HG03108 (cell line): ENCODE measurements around the gene LRRC25.
A peak's percentile ranks its signal among the peaks of the same experiment; 100 is the strongest.
"Not testable (repeated sequence)": the region's sequence is repeated elsewhere in the genome, so short reads cannot be mapped to it uniquely, and the experiment has no call there.

Experiments used
- ATAC-seq: cut with Tn5 transposase; IDR thresholded peaks from one replicate; pipeline ENCODE4 v1.9.1; 2021; ENCODE audit warnings: moderate library complexity; ENCODE audit not compliant: unreplicated experiment

Gene LRRC25

DNA sequence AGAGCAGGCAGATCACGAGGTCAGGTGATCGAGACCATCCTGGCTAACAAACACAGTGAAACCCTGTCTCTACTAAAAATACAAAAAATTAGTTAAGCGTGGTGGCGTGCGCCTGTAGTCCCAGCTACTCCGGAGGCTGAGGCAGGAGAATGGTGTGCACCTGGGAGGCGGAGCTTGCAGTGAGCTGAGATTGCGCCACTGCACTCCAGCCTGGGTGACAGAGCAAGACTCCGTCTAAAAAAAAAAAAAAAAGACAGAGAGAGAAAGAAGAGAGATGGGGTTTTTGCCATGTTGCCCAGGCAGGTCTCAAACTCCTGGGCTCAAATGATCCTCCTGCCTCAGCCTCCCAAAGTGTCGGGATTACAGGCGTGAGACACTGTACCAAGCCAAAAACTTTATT is 8.3 kb upstream of the LRRC25 start:
- ATAC-seq: not testable (repeated sequence)

- ATAC-seq: not testable (repeated sequence)
Measured at GRCh38 chr19:18402455-18403248, 5.2 kb upstream of the LRRC25 start.

DNA sequence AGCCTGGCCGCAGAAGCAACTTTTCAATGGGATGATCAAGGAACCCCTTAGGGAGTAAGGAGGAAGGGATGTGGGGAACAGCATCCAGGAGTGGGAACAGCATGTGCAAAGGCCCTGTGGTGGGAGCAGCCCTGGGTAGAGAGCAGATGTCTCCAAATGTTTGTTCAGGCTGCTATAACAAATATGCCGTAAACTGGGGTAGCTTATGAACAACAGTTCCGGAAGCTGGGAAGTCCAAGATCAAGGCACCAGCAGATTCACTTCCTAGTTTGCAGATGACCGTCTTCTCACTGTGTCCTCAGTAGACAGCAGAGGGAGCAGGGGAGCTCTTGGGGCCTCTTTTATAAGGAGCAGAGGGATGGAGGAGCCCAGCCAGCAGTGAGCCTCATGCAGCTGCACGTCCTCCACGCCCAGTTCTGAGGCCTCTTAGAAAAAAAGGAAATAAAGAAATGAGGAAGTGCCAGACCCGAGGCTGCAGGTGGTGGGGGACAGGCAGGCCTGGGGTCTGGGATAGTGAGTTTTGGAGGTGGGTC is 4.2 kb upstream of the LRRC25 start:
- ATAC-seq: peak; percentile 53

DNA sequence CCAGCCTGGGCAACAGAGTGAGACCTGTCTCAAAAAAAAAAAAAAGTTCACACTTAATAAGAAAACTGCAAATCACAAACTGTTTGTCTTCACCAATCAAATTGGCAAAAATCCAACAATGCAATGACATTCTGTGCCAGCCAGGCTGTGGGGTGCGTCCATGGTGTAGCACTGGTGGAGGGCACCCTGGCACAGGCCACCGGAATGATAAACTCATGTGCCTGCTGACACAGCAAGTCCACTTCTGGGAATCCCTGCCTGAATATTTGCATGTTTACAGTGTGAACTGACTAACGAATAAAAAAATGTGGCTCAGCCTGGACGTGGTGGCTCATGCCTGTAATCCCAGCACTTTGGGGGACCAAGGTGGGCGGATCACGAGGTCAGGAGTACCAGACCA is 1.6 kb upstream of the LRRC25 start:
- no peak for ATAC-seq

DNA sequence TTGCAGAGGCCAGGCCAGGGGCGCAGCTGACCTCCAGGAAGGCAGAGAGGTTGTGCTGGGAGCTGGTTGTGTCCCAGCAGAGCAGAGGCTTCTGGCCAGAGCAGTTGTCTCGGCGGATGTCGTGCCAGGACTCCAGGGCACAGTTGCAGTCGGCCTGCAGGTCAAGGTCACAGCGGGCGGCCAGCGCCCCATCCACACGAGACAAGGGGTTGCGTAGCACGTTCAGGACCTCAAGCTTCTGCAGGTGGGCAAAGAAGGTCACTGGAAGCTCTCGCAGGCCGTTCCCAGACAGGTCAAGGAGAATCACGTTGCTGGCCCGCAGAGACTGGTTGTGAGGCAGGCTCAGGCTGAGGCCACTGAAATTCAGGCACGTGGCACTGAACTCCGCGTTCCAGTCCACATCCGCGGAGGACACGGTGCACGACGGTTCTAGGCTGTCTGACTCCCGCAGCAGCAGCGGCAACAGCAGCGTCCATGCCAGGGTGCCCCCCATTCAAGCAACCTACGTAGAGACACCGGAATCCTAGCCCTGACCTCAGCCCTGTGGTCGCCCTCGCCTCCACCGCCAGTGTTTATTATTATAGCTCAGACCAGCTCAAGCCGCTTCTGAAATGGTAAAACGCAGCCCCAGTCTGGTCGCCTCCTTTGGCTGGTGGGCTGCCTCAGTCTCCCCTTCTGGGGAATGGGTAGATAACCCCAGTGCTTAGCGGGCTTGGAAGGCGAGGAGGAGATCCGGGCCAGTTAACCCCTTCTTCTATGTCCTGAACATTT is 766 bp downstream of the LRRC25 start:
- no peak for ATAC-seq

- no peak for ATAC-seq
Measured at GRCh38 chr19:18393836-18394235, 3.6 kb downstream of the LRRC25 start.

DNA sequence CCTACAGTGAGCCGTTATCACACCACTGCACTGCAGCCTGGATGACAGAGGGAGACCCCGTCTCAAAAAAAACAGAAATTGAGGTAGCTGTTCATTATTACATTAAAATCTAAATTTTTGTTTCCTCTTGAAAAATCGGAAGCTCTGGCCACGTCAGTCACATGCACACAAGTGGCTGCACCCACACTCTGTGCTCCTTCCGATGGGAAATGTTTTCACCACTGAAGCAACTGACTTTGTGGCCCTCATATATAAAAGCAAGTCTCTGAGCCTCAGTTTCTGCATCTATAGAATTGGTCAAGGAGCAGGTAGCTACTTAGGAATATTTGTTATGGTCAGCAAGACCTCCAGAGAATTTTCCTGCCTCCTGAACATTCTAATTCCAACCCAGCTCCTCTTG is 4.5 kb downstream of the LRRC25 start:
- no peak for ATAC-seq

GRCh38 chr19:18392417-18392816 is 5.0 kb downstream of the LRRC25 start:
- no peak for ATAC-seq

- ATAC-seq: no peak
Measured at GRCh38 chr19:18391509-18392075, 5.8 kb downstream of the LRRC25 start.

GRCh38 chr19:18390065-18390907 is 7.1 kb downstream of the LRRC25 start:
- no peak for ATAC-seq

DNA sequence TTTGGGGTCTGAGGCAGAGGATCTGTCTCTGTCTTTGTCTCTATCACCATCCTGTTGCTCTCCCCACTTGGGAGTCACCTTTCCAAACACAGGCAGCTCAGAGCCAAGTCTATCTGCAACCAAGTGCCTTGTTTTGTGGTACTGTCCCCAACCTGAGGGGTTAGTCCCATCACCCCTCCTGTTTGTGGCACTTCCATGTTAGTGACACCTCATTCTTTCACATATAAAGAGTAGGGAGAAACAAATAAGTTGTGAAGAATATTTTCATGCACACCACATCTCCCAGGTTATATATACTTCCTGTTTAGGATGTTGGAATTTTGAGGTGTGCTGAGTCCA is 7.7 kb downstream of the LRRC25 start:
- no peak for ATAC-seq

DNA sequence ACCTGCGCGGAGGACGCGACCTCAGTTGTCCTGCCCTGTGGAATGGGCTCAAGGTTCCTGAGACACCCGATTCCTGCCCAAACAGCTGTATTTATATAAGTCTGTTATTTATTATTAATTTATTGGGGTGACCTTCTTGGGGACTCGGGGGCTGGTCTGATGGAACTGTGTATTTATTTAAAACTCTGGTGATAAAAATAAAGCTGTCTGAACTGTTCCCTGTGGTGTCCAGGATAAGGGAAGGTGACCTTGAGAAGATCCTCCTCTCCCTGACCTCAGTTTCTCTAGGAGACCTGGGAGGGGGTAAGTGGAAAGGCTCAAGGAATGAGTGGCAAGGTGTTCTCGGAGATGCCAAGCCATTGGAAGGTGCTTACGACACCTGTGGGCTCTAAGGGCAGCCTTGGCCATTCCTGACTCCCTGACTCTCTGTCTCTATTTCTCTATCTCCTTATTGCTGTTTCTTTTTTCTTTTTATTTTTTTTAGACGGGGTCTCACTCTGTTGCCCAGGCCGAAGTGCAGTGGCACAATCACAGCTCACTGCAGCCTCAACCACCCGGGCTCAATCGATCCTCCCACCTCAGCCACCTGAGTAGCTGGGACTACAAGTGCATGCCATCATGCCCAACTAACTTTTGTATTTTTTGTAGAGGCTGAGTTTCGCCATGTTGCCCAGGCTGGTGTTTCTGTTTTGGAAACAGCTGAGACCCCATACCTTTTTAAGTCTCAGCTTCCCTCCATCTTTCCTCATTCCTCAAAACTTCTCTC is 8.3 kb downstream of the LRRC25 start:
- ATAC-seq: no peak

DNA sequence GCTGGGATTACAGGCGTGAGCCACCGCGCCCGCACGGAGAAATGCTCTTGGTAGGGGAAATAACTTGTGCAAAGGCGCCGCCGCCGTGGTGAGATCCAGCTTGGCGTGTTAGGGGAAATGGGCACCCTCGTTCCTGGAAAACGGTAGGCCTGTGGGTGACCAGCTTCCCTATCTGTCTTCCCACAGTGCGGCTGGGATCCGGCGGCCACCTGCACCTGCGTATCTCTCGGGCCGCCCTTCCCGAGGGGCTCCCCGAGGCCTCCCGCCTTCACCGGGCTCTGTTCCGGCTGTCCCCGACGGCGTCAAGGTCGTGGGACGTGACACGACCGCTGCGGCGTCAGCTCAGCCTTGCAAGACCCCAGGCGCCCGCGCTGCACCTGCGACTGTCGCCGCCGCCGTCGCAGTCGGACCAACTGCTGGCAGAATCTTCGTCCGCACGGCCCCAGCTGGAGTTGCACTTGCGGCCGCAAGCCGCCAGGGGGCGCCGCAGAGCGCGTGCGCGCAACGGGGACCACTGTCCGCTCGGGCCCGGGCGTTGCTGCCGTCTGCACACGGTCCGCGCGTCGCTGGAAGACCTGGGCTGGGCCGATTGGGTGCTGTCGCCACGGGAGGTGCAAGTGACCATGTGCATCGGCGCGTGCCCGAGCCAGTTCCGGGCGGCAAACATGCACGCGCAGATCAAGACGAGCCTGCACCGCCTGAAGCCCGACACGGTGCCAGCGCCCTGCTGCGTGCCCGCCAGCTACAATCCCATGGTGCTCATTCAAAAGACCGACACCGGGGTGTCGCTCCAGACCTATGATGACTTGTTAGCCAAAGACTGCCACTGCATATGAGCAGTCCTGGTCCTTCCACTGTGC is 9.1 kb downstream of the LRRC25 start:
- ATAC-seq: peak; percentile 65

GRCh38 chr19:18386543-18387271 is 10.7 kb downstream of the LRRC25 start:
- ATAC-seq: no peak

- no peak for ATAC-seq
Measured at GRCh38 chr19:18385675-18386542, 11.5 kb downstream of the LRRC25 start, which contains the start of gene GDF15. Gene GDF15 (plus strand): TSS chr19:18386158. CDS start chr19:18386190, 32 bp downstream.

DNA sequence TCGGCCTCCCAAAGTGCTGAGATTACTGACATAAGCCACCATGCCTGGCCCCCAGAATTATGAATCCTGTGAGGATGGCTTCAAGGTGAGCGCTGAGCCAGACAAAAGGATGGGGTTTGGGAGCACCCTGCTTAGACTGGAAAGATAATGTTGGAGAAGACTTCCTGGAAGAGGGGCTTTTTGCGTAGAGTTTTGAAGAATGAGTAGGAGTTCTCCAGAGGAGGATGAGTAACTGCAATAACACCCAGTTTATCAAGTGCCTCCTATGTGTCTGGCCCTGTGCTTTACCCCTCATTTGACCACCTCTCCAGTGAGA is 12.1 kb downstream of the LRRC25 start:
- ATAC-seq: no peak

DNA sequence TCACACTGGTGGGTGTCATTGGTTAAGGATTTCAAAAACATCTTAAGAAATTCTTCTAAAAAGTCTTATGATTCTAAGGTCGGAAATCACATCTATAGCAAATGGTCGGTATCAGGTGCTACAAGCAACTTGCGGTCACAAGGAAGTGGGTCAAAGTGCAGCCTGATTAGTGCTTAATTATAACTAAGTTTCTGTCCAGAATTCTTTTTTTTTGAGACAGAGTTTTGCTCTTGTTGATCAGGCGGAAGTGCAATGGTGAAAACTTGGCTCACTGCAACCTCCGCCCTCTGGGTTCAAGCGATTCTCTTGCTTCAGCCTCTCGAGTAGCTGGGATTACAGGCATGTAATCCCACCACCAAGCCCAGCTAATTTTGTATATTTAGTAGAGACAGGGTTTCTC is 12.6 kb downstream of the LRRC25 start:
- no peak for ATAC-seq

GRCh38 chr19:18383622-18384021 is 13.8 kb downstream of the LRRC25 start:
- not testable (repeated sequence) for ATAC-seq
